Measurements from ENCODE around the gene DEFB113.

The DEFB113 gene

DNA sequence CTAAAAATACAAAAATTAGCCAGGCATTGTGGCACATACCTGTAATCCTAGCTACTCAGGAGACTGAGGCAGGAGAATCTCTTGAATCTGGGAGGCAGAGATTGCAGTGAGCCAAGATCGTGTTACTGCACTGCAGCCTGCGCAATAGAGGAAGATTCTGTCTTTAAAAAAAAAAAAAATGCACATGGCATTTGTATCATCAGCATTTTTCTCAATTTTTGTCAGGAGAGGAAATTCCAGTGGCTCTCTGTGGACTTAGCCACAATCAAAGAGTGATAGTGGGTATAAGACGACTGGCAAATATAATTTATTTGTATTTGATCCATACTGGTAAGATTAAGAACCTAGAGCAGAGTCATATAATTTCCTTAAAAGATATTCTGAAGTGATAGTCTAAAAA lies 34.0 kb downstream of the DEFB113 start:
- DNase-seq (ENCODE audit: low read depth), result no peak

GRCh38 chr6:49934770-49935169 lies 34.7 kb downstream of the DEFB113 start:
- no peak for DNase-seq (ENCODE audit: low read depth)

- no peak for DNase-seq (ENCODE audit: low read depth)
These were observed 35.9 kb downstream of the DEFB113 start for GRCh38 chr6:49933526-49933925.

DNA sequence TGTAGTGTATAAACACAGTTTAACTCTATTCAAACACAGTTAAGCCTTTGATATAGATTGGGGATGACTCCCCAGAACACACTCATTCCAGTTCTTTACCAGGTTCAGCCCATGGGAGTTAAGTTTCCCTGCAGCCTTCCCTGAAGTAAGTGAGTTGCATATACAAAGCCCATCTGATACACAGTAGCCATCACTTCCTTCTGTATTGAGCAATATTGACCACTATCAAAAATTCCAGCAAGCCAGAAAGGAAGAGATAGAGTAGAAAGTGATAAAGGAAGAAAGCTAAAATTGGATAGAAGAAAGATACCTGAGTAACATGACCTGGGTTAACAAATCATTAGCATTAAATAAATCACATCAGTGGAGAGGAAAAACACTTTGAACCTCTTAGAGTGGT lies 40.1 kb downstream of the DEFB113 start:
- no peak for DNase-seq (ENCODE audit: low read depth)

DNA sequence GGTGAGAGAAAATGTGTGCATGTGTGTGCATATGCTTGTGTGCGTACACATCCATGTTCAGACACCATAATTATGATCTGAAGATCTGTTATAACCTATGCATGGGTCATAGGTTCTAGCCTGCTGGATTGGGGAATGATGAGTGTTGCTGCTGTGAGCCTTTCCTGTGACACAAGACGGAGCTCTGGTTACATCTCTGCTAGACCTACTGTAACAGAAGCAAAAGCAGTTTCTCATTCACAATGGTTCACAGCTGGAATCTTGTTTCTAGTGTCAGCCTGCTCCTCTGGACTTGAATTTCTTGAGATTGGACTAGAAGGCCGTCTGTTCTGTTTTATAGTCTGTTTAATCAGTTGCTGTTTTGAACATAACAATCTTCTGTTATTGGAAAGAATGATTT lies 45.6 kb downstream of the DEFB113 start:
- no peak for DNase-seq (ENCODE audit: low read depth)

- no peak for DNase-seq (ENCODE audit: low read depth)
These were observed 49.3 kb downstream of the DEFB113 start for GRCh38 chr6:49919935-49920644.

GRCh38 chr6:49919261-49919660 lies 50.2 kb downstream of the DEFB113 start:
- DNase-seq (ENCODE audit: low read depth), result no peak

DNA sequence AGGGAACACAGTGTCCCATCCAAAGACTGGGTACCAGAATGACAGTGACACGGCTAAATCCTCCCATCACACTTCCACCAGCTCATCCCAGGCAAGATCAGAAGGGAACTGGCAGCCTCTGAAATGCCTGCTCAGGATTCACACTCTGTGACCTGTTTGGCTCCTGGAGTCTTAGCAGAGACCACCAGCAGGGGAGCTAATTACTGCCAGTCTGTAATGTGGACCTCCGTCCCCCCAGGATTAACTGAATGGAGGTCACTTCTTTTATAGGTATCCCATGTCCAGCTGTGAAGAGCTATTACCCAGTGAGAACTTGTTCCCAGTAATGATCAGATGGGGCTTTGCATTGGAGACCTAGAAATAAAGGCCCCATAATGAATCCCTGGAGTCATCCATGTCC lies 50.6 kb downstream of the DEFB113 start:
- no peak for DNase-seq (ENCODE audit: low read depth)

Data from stimulated activated CD8-positive, alpha-beta memory T cell treated with anti-CD3 and anti-CD28 coated beads, Interleukin-12 subunit alpha, Interleukin-12 subunit beta, amount 100 ng/mL, for 4 hours (primary cell).